LNCaP clone FGC (cell line): ENCODE measurements around the gene GASK1A.

ENCODE experiments used
- DNase-seq: peaks from one replicate; pipeline ENCODE4 v3.0.0-alpha.2; 2011; ENCODE audit warnings: low read depth
- H3K4me3 ChIP-seq: 2 replicates; pipeline ENCODE4 v1.5.1; 2011; ENCODE audit warnings: mild to moderate bottlenecking, low read depth, low read length, control low read depth
- CTCF ChIP-seq: IDR thresholded peaks from 2 replicates; pipeline ENCODE4 v1.5.1; 2012; ENCODE audit warnings: mild to moderate bottlenecking; ENCODE audit not compliant: control insufficient read depth, insufficient read depth; ENCODE audit errors: extremely low read depth

Gene GASK1A

GRCh38 chr3:43031889-43032545, 52.9 kb downstream of the GASK1A start:
- H3K4me3 ChIP-seq, result no peak overlapping the region
- no peak for TF ChIP-seq CTCF
- no peak for DNase-seq

DNA sequence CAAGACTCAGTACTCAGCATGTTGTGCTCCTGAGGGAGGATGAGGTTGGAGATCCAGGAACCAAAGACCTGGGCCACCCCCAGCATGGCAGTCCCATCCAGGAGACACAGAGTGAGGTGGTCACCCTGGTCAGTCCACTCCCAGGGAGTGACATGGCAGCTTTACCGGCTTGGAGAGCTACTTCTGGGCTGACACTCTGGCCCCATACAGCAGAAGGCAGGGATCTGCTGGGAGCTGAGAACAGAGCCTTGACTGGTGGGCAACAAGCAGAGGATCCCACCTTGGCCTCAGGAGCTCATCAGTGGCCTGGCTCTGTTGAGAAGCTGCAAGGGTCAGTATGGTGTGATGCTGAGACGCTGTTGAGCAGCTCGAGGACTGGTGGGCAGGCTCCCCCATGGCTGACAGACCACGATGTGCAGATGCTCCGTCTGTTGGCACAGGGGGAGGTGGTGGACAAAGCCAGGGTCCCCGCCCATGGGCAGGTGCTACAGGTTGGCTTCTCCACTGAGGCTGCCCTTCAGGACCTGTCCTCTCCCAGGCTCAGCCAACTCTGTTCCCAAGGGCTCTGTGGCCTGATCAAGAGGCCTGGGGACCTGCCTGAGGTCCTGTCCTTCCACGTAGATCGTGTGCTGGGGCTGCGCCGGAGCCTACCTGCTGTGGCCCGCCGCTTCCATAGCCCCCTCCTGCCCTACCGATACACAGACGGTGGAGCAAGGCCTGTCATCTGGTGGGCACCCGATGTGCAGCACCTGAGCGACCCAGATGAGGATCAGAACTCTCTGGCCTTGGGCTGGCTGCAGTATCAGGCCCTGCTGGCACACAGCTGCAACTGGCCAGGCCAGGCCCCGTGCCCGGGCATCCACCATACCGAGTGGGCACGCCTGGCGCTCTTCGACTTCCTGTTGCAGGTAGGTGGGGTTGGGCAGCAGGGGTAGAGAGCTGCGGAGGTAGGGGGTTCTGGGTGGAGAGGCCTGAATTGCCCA, 53.8 kb downstream of the GASK1A start:
- no peak for DNase-seq
- H3K4me3 ChIP-seq, result no peak overlapping the region
- no peak for TF ChIP-seq CTCF

- TF ChIP-seq CTCF, result no peak
- DNase-seq, result no peak
Measured at GRCh38 chr3:43034200-43034599, 55.1 kb downstream of the GASK1A start.

GRCh38 chr3:43034911-43035310, 55.8 kb downstream of the GASK1A start:
- H3K4me3 ChIP-seq, result no peak overlapping the region
- no peak for TF ChIP-seq CTCF
- no peak for DNase-seq

More at GRCh38 chr3:43034200-43034599, 55.1 kb downstream of the GASK1A start:
- no peak overlapping the region for H3K4me3 ChIP-seq

DNA sequence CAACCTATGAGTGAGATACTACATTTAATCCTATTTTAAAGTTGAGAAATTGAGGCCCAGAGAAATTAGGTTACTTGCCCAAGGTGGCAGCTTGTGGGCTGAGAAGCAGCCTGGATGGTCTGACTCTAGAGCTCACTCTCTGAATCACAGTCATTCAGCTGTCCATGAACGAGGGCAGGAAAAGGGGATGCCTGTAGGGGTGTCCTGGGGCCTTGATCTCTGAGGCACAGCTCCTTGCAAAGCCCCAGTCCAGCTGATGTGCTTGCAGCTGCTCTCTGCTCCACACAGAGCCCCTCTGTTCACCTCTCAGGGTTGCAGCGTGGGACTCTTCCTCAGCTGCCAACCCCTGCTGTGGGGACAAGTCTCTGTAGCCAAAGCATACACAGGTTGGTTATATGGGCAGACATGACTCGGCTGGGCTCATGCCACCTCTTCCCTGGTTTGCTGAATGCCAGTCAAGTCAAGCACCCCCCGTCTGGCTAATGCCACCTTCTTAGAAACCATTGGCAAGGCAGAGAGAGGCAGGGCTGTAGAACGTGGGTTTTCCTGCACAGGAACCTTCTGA, 56.8 kb downstream of the GASK1A start:
- no peak for DNase-seq
- TF ChIP-seq CTCF, result no peak
- no peak overlapping the region for H3K4me3 ChIP-seq

- DNase-seq, result no peak
- no peak for TF ChIP-seq CTCF
Measured at GRCh38 chr3:43036621-43037423, 57.7 kb downstream of the GASK1A start.

More at GRCh38 chr3:43036621-43037423, 57.7 kb downstream of the GASK1A start:
- H3K4me3 ChIP-seq, result no peak overlapping the region
